Brain pericyte (primary cell): ENCODE measurements around the gene CYP4X1.
"Not testable (repeated sequence)": the region's sequence is repeated elsewhere in the genome, so short reads cannot be mapped to it uniquely, and the experiment has no call there.

Source experiments
- DNase-seq: peaks from one replicate; pipeline ENCODE4 v3.0.0-alpha.2; 2012; ENCODE audit warnings: low read depth, low spot score

Gene CYP4X1

DNA sequence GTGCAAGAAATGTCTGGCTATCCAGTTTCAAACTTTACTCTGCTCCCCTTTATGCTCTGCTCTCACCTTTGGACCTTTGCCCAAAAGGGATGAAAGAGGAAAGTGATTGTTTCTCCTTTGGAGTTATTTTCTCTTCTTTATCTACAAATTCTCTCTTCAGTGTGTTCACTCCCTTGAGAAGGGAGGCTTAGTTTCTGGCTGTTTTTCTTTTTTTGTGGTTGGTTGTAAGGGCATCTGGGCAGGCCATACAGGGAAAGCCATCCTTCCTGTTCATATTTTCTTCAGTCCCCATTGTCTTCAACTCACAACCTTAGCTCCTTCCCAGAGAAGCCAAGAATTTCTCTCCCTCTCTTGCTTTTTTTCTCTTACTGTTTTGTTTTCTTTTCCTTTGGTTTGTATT lies 46.0 kb downstream of the CYP4X1 start:
- DNase-seq, result not testable (repeated sequence)

DNA sequence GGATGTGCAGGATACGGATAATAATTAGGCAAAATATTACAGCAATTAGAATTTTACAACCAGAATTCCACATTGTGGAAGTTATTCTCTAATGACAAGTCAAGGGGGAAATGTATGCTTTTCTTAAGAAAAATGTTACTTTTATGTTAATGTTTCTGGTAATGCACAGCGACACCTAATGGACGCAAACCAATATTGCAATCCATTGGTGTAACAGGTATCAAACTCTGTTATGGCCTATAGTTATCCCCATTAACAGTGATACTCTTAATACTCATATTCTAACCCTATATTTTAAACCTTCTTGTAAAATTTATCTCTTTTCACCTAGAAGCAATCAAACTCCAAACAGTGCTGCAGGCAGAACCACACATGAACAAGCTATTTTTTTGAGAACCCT lies 65.9 kb downstream of the CYP4X1 start:
- peak; percentile 1 for DNase-seq

DNA sequence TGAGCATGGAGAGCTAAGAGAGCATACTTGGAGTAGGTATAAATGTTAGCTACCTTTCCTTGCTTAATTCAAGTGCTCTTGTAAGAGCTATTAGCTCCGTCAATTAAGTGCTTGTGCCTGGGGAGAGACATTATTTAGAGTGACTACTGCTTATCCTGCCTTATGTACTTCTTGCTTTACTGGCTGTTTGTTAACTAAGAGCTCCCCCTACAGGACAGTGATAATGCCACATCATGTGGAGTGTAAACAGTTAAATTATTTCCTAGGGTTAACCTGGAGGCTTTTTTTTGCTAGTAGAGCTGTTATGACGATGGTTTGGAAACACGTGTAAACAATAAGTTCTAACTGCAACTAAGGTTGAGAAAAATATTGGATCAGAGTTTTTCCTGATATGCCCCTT lies 68.0 kb downstream of the CYP4X1 start:
- DNase-seq, result not testable (repeated sequence)
